GM18907 (cell line): Measurements from ENCODE around the gene PIK3AP1.
"Not testable (repeated sequence)": the region's sequence is repeated elsewhere in the genome, so short reads cannot be mapped to it uniquely, and the experiment has no call there.

Experiments used
- ATAC-seq: cut with Tn5 transposase; IDR thresholded peaks from one replicate; pipeline ENCODE4 v1.9.1; 2021; ENCODE audit warnings: mild to moderate bottlenecking, moderate library complexity; ENCODE audit not compliant: unreplicated experiment

PIK3AP1 gene

GRCh38 chr10:96697438-96697837 lies 22.9 kb downstream of the PIK3AP1 start:
- ATAC-seq: no peak

DNA sequence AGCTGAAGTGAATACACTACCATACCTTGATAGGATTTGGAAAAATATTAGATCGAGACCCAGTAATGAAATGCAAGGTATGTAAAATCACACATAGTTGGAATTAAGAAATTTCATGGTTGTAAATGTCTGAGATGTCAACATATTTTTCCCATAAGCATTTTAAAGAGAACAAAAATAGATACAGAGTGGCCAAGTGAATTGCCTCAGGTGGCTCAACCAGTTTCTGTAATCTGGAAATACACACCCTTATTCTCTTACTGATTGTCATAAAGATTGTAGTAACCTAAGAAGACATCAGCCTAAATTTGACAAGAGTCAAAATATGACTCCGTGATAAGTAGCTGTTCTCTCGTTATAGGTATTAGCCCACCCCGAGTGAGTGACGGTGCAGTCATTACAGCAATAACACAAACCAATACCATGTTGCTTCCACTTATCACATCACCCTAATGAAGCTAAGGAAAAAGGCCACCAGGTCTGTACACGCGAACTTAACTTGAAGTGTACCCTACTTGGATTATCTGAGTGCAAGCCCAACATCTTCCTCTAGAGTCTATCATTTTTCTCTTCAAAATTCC lies 23.4 kb downstream of the PIK3AP1 start:
- ATAC-seq: no peak

GRCh38 chr10:96695975-96696634 lies 24.2 kb downstream of the PIK3AP1 start:
- no peak for ATAC-seq

- no peak for ATAC-seq
Measured at GRCh38 chr10:96695366-96695765, 24.9 kb downstream of the PIK3AP1 start.

DNA sequence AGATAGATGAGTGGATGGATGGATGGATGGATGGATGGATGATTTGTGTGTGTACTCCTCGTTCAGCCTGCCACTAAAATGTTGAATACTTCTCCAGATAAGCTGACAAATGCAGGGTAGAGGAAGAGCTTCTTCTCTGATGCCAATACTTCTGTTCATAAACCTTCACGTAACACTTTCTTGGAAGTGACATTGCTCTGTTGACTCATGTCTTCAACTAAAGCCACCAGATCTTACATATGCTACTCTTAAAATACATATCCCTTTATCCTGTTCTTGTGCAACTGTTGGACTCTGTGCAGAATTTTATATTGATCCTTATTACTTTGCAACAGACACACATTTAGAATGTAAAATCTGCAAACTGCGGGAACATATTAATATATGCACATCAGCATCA lies 26.9 kb downstream of the PIK3AP1 start:
- no peak for ATAC-seq

DNA sequence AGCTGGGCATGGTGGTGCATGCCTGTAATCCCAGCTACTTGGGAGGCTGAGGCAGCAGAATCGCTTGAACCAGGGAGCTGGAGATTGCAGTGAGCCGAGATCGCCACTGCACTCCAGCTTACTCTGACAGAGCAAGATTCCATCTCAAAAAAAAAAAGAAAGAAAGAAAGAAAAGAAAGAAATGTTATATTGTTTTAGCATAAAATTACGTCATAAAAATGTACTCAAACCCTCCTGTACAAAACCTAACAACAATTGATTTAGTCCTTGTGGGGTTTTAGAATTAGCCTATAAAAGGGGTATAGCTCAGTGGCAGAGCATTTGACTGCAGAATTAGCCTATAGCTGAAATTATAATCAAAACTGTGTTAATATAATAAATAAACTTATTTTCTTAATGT lies 27.9 kb downstream of the PIK3AP1 start:
- ATAC-seq: no peak

GRCh38 chr10:96691761-96692160 lies 28.6 kb downstream of the PIK3AP1 start:
- ATAC-seq: no peak

- ATAC-seq: no peak
Measured at GRCh38 chr10:96690755-96691730, 29.3 kb downstream of the PIK3AP1 start.

- no peak for ATAC-seq
Measured at GRCh38 chr10:96688789-96689188, 31.5 kb downstream of the PIK3AP1 start.

GRCh38 chr10:96687317-96688012 lies 32.8 kb downstream of the PIK3AP1 start:
- ATAC-seq: no peak

DNA sequence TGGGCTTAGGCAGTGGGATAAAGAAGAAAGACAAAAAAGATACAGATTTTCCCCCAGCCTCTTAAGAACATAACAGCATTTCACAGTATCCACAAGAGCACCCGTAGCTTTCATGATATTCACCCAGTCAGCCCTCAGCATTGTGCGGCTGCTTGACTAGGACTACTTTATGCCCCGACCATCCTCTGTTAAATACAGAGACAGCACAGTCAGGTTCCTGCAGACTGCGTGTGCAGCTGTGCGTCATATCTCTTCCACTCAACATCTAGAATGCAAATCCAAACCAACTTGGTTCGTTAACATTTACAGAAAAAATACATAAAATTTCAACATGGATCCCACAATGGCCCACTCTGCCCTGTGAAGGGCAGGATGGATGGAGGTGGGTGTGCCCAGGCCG lies 33.8 kb downstream of the PIK3AP1 start:
- no peak for ATAC-seq

DNA sequence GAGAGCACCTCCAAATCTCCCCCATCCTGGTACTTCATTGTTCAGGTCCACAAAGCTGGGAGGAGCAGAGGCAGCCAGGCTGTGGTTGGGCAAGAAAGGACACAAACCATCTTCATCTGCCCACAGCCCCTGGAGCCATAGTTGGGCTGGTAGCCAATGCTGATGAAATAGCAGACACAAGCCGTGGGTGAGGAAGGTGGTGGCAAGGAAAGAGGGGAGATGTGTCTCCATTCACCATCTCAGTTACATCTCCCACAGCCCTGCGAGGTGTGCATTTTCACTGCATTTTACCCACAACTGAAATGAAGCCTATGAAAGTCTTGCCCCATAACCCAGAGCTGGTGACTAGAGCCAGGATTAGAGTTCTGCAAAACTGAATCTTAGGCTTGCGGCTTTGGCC lies 35.0 kb downstream of the PIK3AP1 start:
- ATAC-seq: no peak

- no peak for ATAC-seq
Measured at GRCh38 chr10:96684826-96685225, 35.5 kb downstream of the PIK3AP1 start.

- no peak for ATAC-seq
Measured at GRCh38 chr10:96683710-96684109, 36.6 kb downstream of the PIK3AP1 start.

GRCh38 chr10:96683065-96683464 lies 37.2 kb downstream of the PIK3AP1 start:
- no peak for ATAC-seq

DNA sequence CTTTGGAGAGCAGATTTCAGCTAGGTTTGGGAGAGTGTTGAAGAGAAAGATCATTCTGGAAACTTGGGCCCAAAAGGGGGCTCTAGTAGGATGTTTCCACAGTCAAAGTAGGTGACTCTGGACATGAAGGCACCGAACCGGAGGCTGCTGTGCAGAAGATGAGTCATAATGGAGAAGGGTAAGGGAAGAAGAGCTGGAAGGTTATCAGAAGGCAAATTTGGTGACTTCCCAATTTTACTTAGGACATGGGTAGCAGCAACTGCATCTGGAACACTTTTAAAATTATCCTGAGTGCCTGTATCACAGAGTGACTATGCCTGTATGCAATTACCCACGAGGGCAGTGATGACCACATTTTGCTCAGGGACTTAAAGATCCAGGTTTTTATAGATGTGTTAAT lies 38.8 kb downstream of the PIK3AP1 start:
- ATAC-seq: no peak

DNA sequence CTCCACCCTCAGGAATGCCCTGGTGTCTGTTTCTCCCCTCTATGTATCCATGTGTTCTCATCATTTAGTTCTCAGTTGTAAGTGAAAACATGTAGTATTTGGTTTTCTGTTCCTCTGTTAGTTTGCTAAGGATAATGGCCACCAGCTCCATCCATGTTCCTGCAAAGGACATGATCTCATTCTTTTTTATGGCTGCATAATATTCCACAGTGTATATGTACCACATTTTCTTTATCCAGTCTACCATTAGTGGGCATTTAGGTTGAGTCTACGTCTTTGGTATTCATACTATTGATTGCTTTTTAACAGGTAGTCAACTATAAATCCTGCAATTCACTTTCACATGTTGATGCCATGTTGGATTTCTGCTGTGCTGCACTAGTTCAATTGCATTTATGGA lies 39.9 kb downstream of the PIK3AP1 start:
- ATAC-seq: not testable (repeated sequence)

DNA sequence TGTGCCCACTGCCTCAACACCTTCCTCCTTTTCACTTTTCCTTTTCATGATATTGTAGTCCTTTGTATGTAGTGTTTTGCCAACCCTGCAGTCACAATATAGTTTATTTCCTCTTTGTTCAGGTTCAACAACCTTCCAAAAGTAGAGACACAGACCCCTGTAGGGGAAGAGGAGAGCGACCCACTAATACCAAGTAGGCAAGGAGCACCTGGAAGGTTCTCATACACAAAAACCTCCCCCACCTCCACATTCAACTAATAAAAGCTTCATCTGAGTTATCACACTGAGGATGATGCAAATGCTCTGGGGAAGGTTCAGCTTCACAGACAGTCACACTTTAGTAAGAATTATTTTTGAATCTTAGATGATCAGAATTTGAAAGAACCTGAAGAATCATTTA lies 41.6 kb downstream of the PIK3AP1 start:
- no peak for ATAC-seq

- ATAC-seq: no peak
Measured at GRCh38 chr10:96676272-96677112, 43.8 kb downstream of the PIK3AP1 start.

DNA sequence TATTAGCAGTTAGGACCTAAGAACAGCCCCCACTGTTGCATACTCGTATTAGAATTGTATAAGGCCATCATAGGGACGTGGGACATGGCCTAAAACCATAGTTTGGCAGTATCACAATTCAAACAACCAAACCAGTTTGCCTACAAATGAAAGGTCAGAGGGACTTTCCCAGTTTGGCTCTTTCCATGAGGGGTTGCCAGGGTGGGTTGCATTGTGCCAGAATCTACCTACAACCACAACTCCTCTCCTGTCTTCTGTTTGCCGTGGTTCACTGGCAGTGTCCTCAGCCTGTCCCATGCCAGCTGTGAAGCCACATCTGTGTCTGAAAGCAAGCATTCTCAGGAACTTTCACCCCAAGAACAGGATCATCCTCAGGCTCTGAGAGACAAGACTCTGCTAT lies 44.5 kb downstream of the PIK3AP1 start:
- ATAC-seq: no peak
